Loucy (cell line): ENCODE results near the gene ADAMTS12.

Experiments
- H2AFZ ChIP-seq: fragments of 200-600 bp; sonication (generic); 2 replicates; pipeline ENCODE4 v1.6.0; 2016; ENCODE audit warnings: antibody characterized with exemption, mild to moderate bottlenecking, low read length, moderate library complexity
- H3F3A ChIP-seq: fragments of 200-600 bp; 2 replicates; pipeline ENCODE4 v1.6.0; 2016; ENCODE audit warnings: antibody characterized with exemption, low read depth, mild to moderate bottlenecking
- H3K27me3 ChIP-seq: fragments of 200-600 bp; sonication (generic); 2 replicates; pipeline ENCODE4 v1.6.1; 2014; ENCODE audit warnings: low read length, mild to moderate bottlenecking; ENCODE audit not compliant: insufficient read depth, poor library complexity, severe bottlenecking
- H3K36me3 ChIP-seq: fragments of 200-600 bp; sonication (generic); 2 replicates; pipeline ENCODE4 v1.6.1; 2016; ENCODE audit warnings: low read length; ENCODE audit not compliant: insufficient read depth
- H3K4me1 ChIP-seq: fragments of 200-600 bp; sonication (generic); 2 replicates; pipeline ENCODE4 v1.5.1; 2014; ENCODE audit warnings: low read length, mild to moderate bottlenecking; ENCODE audit not compliant: insufficient read depth, poor library complexity, severe bottlenecking
- H3K4me2 ChIP-seq: fragments of 200-600 bp; sonication (generic); 2 replicates; pipeline ENCODE4 v1.6.0; 2014; ENCODE audit warnings: antibody characterized with exemption, low read length, low read depth, mild to moderate bottlenecking; ENCODE audit not compliant: poor library complexity, severe bottlenecking
- H3K4me3 ChIP-seq: fragments of 200-600 bp; sonication (generic); 2 replicates; pipeline ENCODE4 v1.5.1; 2014; ENCODE audit warnings: low read length, mild to moderate bottlenecking, mixed read lengths; ENCODE audit not compliant: poor library complexity, severe bottlenecking
- H3K79me2 ChIP-seq: fragments of 200-600 bp; sonication (generic); 2 replicates; pipeline ENCODE4 v1.6.1; 2014; ENCODE audit warnings: low read length; ENCODE audit not compliant: insufficient read depth
- H3K9ac ChIP-seq: fragments of 200-600 bp; sonication (generic); 2 replicates; pipeline ENCODE4 v1.6.0; 2014; ENCODE audit warnings: mild to moderate bottlenecking, low read depth, low read length, moderate library complexity; ENCODE audit not compliant: poor library complexity, severe bottlenecking
- H3K9me2 ChIP-seq: fragments of 200-600 bp; sonication (generic); replicated peaks from 2 replicates; pipeline ENCODE4 v1.6.1; 2016; ENCODE audit warnings: low read depth, low read length, mixed read lengths
- H3K9me3 ChIP-seq: fragments of 200-600 bp; sonication (generic); 2 replicates; pipeline ENCODE4 v1.6.1; 2014; ENCODE audit warnings: mild to moderate bottlenecking, antibody characterized with exemption, low read length, low read depth; ENCODE audit not compliant: insufficient read depth
- H4K20me1 ChIP-seq: fragments of 200-600 bp; sonication (generic); 2 replicates; pipeline ENCODE4 v1.6.0; 2014; ENCODE audit warnings: antibody characterized with exemption, low read length, mild to moderate bottlenecking; ENCODE audit not compliant: insufficient read depth, poor library complexity, severe bottlenecking
- CTCF ChIP-seq: fragments of 200-600 bp; sonication (generic); conservative IDR thresholded peaks from 2 replicates; pipeline ENCODE4 v1.5.1; 2014; ENCODE audit warnings: mild to moderate bottlenecking, antibody characterized with exemption, low read length
- EZH2phosphoT487 ChIP-seq: fragments of 200-600 bp; IDR thresholded peaks from 2 replicates; pipeline ENCODE4 v1.6.1; 2018; ENCODE audit warnings: antibody characterized with exemption, mild to moderate bottlenecking, moderate library complexity, borderline replicate concordance

ADAMTS12 gene

GRCh38 chr5:33576726-33577590 lies 314.8 kb downstream of the ADAMTS12 start:
- Histone ChIP-seq H3K79me2 (no peaks in the 10 kb centered on the region), H3K9ac (no peak overlapping the region), H3F3A (no peaks in the 10 kb centered on the region), H3K4me1 (no peaks in the 10 kb centered on the region), H2AFZ (no peak overlapping the region), H3K4me3 (no peak overlapping the region), H4K20me1 (no peaks in the 10 kb centered on the region), H3K36me3 (no peaks in the 10 kb centered on the region), H3K9me3 (no peaks in the 10 kb centered on the region), H3K4me2 (no peak overlapping the region), H3K9me2 (no peaks in the 10 kb centered on the region), H3K27me3 (no peaks in the 10 kb centered on the region)
- no peak for TF ChIP-seq EZH2phosphoT487
- no peak for TF ChIP-seq CTCF

DNA sequence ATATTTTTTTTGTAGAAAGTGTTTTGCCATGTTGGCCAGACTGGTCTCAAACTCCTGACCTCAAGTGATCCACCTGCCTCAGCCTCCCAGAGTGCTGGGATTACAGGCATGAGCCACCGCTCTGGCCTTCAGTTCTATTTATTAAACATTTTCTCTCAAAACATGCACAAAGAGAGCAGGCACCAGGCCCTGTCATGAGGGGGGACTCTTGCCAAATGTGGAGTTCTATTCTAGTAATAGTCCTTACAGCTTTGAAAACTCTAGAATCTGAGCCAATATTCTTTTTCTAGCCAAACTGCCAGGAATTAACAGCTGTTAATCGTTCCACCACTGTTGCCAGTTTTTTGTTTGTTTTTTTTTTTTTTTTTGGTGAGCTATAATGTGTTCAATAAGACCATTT lies 326.5 kb downstream of the ADAMTS12 start:
- Histone ChIP-seq H3K4me2 (no peak overlapping the region), H3K9ac (no peak overlapping the region), H4K20me1 (no peaks in the 10 kb centered on the region), H3F3A (no peaks in the 10 kb centered on the region), H3K4me1 (no peaks in the 10 kb centered on the region), H3K9me2 (no peaks in the 10 kb centered on the region), H3K4me3 (no peak overlapping the region), H2AFZ (no peak overlapping the region), H3K36me3 (no peaks in the 10 kb centered on the region), H3K79me2 (no peaks in the 10 kb centered on the region), H3K9me3 (no peaks in the 10 kb centered on the region), H3K27me3 (no peaks in the 10 kb centered on the region)
- TF ChIP-seq CTCF (no peak), EZH2phosphoT487 (no peak)

GRCh38 chr5:33563983-33564908 lies 327.5 kb downstream of the ADAMTS12 start:
- H3K79me2 ChIP-seq = no peaks in the 10 kb centered on the region
- H3K9me3 ChIP-seq = no peaks in the 10 kb centered on the region
- TF ChIP-seq CTCF (no peak), EZH2phosphoT487 (no peak)
- no peaks in the 10 kb centered on the region for H3K9me2 ChIP-seq
- no peaks in the 10 kb centered on the region for H3K36me3 ChIP-seq
- no peak overlapping the region for H3K4me3 ChIP-seq
- no peak overlapping the region for H3K9ac ChIP-seq
- no peaks in the 10 kb centered on the region for H3K4me1 ChIP-seq
- no peaks in the 10 kb centered on the region for H3F3A ChIP-seq
- H4K20me1 ChIP-seq = no peaks in the 10 kb centered on the region
- no peak overlapping the region for H3K4me2 ChIP-seq
- no peak overlapping the region for H2AFZ ChIP-seq
- no peaks in the 10 kb centered on the region for H3K27me3 ChIP-seq
